Prostate gland (tissue), 2 donors: Measurements from ENCODE around the gene TMEM62.

Experiments
- POLR2A ChIP-seq: fragments of 450-650 bp; IDR thresholded peaks from one replicate; pipeline ENCODE4 v1.6.1; 2016; ENCODE audit warnings: antibody characterized with exemption, mild to moderate bottlenecking
- TF ChIP-seq, protein P1 (sequence below), 4 experiments: fragments of 200-600 bp in 2 of 4; fragments of 450-650 bp in 2 of 4; sonication (generic) in 2 of 4; IDR thresholded peaks; 1 replicate in 3 of 4; 2 replicates in 1 of 4; pipeline ENCODE4 v1.5.1; 2016 to 2019; ENCODE audit warnings: antibody characterized with exemption in 4 of 4, mild to moderate bottlenecking in 2 of 4, moderate library complexity in 2 of 4

DNA sequence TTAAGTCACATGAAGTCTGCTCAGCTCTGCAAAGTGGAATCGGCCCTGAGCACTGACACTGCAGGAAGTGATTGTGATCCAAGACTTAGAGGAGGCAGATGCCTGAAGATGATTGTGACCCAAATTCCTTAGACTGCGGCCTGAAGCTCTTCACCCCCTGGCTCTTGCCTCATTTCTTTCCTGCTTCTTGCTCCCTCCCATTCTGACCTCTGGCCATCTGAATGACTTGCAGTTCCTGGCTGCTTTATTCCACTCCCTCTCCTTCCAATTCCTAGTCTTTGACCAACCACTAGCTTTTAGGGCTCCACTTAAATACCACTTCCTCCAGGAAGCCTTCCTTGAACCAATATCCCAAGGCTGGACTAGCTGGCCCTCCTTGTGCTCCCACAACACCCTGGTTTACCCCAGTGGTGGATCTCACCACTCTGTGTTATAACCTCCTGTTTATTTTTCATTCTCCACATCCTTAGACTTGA, 97.3 kb downstream of the TMEM62 start:
- TF ChIP-seq, protein P1, sequence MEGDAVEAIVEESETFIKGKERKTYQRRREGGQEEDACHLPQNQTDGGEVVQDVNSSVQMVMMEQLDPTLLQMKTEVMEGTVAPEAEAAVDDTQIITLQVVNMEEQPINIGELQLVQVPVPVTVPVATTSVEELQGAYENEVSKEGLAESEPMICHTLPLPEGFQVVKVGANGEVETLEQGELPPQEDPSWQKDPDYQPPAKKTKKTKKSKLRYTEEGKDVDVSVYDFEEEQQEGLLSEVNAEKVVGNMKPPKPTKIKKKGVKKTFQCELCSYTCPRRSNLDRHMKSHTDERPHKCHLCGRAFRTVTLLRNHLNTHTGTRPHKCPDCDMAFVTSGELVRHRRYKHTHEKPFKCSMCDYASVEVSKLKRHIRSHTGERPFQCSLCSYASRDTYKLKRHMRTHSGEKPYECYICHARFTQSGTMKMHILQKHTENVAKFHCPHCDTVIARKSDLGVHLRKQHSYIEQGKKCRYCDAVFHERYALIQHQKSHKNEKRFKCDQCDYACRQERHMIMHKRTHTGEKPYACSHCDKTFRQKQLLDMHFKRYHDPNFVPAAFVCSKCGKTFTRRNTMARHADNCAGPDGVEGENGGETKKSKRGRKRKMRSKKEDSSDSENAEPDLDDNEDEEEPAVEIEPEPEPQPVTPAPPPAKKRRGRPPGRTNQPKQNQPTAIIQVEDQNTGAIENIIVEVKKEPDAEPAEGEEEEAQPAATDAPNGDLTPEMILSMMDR (IDR thresholded peaks at IDR 0.05): no peak
- TF ChIP-seq POLR2A: no peak
